Measurements from ENCODE around the gene MESD.
"Not testable (repeated sequence)": the region's sequence is repeated elsewhere in the genome, so short reads cannot be mapped to it uniquely, and the experiment has no call there.

Gene MESD

DNA sequence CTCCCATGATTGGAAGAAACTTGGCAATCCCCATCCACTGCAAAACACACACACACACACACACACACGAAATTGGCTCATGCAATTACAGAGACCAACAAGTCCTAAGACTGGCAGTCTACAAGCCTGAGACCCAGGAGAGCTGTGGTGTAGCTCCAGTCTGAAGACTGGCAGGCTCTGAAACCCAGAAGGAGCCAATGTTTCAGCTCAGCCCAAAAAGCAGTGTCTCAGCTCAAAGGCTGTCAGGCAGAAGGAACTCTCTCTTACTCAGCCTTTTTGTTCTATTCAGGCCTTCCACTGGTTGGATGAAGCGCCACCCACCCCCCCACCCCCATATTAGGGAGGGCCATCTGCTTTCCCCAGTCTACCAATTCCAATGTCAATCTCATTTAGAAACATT is 32.1 kb downstream of the MESD start:
- TF ChIP-seq TAF1 (IDR thresholded peaks at IDR 0.05; ENCODE audit: low read depth, low read length) (no peak), POLR2AphosphoS5 (IDR thresholded peaks at IDR 0.05; ENCODE audit: low read depth, low read length) (no peak), POLR2A (IDR thresholded peaks at IDR 0.05; ENCODE audit: low read depth, low read length) (no peak), PAX5 (IDR thresholded peaks at IDR 0.05; ENCODE audit: insufficient read depth, low read length, severe bottlenecking) (no peak), POU2F2 (IDR thresholded peaks at IDR 0.05; ENCODE audit: low read depth, low read length) (no peak), SPI1 (IDR thresholded peaks at IDR 0.05; ENCODE audit: low read depth, low read length) (no peak)
- DNase-seq (ENCODE audit: insufficient read length, low spot score) (no peak), FAIRE-seq (no peak)

DNA sequence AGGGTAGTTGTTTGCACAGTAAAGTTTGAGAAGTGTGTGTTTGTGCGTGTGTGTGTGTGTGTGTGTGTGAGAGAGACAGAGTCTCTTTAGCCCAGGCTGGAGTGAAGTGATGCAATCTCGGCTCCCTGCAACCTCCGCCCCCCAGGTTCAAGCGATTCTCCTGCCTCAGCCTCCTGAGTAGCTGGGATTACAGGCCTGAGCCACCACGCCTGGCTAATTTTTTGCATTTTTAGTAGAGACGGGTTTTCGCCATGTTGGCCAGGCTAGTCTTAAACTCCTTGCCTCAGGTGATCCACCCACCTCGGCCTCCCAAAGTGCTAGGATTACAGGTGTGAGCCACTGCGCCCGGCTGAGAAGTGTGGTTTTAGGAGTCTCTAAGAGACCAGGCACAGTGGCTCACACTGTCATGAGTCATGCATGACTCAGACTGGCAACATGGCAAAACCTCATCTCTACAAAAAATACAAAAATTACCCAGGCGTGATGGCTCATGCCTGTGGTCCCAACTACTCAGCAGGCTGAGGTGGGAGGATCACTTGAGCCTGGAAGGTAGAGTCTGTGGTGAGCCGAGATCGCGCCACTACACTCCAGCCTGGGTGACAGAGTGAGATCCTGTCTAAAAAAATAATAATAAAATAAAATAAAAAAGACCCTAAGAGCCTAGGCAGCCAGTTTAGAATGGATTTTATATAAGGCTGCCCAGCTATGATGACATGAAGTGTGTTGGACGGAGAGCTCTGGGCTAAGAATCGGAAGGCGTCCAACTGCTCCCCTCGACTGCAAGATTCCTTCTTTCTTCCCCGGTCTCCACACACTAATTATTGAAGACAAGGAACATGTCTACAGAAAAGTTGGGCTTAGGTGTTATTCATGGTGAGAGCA is 33.8 kb downstream of the MESD start:
- FAIRE-seq; DNase-seq (ENCODE audit: insufficient read length, low spot score): not testable (repeated sequence)

DNA sequence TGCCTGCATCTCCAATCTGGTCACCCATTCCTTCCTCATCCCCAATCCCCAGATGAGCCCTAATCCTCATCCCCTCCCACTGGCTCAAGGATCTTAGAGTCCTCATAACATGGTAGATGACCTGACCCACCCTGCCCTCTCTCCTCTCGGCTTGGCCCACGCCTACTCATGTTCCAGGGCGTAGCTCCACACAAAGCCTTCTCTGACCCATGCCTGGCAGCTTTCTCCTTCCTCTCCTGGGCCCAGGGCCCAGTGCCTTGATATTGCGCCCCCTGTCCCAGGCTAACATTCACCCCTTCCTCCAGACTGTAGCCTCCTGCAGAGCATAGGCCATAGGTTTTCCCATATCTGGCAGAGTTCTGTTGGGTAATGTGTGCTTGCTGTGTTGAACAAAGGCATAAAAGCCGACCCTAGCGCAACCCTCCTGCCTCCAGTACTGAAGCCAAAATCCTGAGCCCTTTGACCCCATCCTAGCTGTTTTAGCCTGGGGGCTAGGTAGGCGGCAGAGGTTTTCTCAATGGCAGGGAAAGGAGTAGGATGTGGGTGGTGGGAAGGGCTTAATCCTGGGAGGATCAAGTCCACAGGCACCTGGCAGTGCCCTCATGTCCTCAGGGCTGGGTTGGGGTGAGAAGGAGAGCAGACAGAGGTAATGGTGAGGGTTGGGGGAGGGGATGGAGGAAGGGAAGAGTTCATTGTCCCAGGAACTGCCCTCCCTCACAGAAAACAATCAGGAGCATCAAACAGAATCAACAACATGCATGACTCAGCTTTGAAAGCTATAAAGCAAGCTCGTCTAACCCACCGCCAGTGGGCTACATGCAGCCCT is 35.5 kb downstream of the MESD start:
- TF ChIP-seq TAF1 (IDR thresholded peaks at IDR 0.05; ENCODE audit: low read depth, low read length): no peak
- DNase-seq (ENCODE audit: insufficient read length, low spot score) (no peak), FAIRE-seq (no peak)

DNA sequence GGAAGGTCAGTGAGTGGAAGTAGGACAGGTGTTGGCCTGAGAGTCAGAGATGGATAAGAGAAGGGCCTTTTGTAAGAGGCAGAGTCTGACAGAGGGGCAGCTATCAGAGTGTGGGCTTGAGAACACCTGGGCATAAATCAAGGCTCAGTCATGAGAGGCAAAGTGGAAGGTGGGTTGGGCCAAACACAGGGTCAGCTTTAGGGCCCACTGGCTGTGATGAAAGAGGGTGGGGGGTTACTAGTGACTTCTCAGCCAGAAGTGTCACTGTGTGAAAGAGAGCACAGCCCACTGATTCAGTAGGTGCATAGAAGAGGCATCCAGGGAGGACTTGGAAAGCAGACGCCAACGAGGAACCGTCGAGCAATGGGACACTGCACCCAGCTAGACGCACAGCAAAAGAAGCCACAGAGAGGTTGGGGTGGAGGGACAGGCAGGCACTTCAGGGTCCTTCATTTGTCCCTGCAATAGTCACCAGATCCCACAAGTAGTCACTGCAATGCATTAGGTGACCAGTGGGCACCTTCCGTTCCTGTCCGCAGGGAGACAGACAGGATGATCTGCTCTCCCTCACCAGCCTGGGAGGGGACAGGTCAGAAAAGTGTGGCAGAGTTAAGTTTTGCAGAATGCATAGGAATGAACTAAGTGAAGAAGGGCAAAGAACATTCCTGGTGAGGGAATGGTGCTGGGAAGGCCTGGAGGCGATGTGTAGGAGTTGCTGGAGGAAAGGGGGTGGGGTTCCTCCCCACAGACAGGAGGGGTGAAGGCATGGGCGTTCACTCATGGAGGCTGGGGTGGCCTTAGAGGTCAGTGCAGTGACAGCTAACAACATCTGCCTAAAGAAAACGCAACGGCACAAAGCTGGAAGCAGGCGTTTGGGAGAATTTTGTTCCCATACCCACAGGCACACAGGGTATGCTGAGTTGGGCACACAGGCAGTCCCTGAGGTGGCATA is 36.3 kb downstream of the MESD start:
- FAIRE-seq: no peak
- no peak for DNase-seq (ENCODE audit: insufficient read length, low spot score)
- TF ChIP-seq PAX5 (IDR thresholded peaks at IDR 0.05; ENCODE audit: insufficient read depth, low read length, severe bottlenecking) (no peak), SPI1 (IDR thresholded peaks at IDR 0.05; ENCODE audit: low read depth, low read length) (no peak), TAF1 (IDR thresholded peaks at IDR 0.05; ENCODE audit: low read depth, low read length) (no peak), POLR2AphosphoS5 (IDR thresholded peaks at IDR 0.05; ENCODE audit: low read depth, low read length) (no peak), POU2F2 (IDR thresholded peaks at IDR 0.05; ENCODE audit: low read depth, low read length) (no peak), POLR2A (IDR thresholded peaks at IDR 0.05; ENCODE audit: low read depth, low read length) (no peak)

DNA sequence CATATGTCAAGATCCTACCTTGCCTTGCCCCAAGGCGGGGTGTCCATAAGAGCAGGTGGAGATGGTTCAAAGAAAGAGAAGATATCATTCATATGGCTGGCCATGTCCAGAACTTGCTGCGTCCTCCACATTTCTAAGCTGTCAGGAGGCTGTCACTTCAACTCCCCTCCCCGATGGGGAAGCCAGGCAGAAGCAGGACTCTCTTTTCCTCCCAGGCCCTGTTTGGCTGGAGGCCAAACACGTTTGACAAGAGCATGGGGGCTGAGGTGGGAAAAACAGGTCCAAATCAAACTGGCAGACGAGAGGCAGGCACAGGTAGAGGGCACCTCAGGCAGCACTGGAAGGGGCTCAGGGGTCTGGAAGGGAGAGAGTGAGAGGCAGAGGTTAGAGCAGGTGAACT is 37.7 kb downstream of the MESD start:
- FAIRE-seq (no peak), DNase-seq (ENCODE audit: insufficient read length, low spot score) (no peak)
- TF ChIP-seq PAX5 (IDR thresholded peaks at IDR 0.05; ENCODE audit: insufficient read depth, low read length, severe bottlenecking): no peak
- TF ChIP-seq POLR2AphosphoS5 (IDR thresholded peaks at IDR 0.05; ENCODE audit: low read depth, low read length): no peak
- TF ChIP-seq SPI1 (IDR thresholded peaks at IDR 0.05; ENCODE audit: low read depth, low read length): no peak
- no peak for TF ChIP-seq TAF1 (IDR thresholded peaks at IDR 0.05; ENCODE audit: low read depth, low read length)
- TF ChIP-seq POU2F2 (IDR thresholded peaks at IDR 0.05; ENCODE audit: low read depth, low read length): no peak

DNA sequence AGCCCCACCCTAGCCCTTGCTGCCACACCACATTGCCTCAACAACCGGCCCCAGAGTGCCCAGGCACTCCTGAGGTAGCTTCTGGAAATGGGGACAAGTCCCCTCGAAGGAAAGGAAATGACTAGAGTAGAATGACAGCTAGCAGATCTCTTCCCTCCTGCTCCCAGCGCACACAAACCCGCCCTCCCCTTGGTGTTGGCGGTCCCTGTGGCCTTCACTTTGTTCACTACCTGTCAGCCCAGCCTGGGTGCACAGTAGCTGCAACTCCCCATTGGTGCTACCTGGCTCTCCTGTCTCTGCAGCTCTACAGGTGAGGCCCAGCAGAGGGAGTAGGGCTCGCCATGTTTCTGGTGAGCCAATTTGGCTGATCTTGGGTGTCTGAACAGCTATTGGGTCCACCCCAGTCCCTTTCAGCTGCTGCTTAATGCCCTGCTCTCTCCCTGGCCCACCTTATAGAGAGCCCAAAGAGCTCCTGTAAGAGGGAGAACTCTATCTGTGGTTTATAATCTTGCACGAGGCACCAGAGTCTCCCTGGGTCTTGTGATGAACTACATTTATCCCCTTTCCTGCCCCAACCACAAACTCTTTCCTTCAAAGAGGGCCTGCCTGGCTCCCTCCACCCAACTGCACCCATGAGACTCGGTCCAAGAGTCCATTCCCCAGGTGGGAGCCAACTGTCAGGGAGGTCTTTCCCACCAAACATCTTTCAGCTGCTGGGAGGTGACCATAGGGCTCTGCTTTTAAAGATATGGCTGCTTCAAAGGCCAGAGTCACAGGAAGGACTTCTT is 39.1 kb downstream of the MESD start:
- no peak for FAIRE-seq
- DNase-seq (ENCODE audit: insufficient read length, low spot score): no peak
- TF ChIP-seq PAX5 (IDR thresholded peaks at IDR 0.05; ENCODE audit: insufficient read depth, low read length, severe bottlenecking): no peak
- no peak for TF ChIP-seq TAF1 (IDR thresholded peaks at IDR 0.05; ENCODE audit: low read depth, low read length)
- no peak for TF ChIP-seq POLR2A (IDR thresholded peaks at IDR 0.05; ENCODE audit: low read depth, low read length)
- no peak for TF ChIP-seq POLR2AphosphoS5 (IDR thresholded peaks at IDR 0.05; ENCODE audit: low read depth, low read length)
- TF ChIP-seq POU2F2 (IDR thresholded peaks at IDR 0.05; ENCODE audit: low read depth, low read length): no peak
- no peak for TF ChIP-seq SPI1 (IDR thresholded peaks at IDR 0.05; ENCODE audit: low read depth, low read length)

DNA sequence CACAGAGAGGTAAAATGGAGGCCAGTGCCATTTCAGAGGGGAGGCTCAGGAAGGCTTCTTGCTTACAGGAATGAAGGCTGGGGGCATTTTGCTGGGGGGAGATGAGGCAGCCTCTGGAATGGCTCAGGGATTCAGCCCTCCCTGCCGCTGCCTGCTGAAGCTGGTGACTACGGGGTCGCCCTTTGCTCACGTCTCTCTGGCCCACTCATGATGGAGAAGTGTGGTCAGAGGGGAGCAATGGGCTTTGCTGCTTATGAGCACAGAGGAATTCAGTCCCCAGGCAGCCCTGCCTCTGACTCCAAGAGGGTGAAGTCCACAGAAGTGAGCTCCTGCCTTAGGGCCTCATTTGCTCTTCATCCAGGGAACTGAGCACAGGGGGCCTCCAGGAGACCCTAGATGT is 39.9 kb downstream of the MESD start:
- no peak for FAIRE-seq
- DNase-seq (ENCODE audit: insufficient read length, low spot score): no peak
- TF ChIP-seq POLR2A (IDR thresholded peaks at IDR 0.05; ENCODE audit: low read depth, low read length): no peak
- no peak for TF ChIP-seq PAX5 (IDR thresholded peaks at IDR 0.05; ENCODE audit: insufficient read depth, low read length, severe bottlenecking)
- TF ChIP-seq SPI1 (IDR thresholded peaks at IDR 0.05; ENCODE audit: low read depth, low read length): no peak
- TF ChIP-seq TAF1 (IDR thresholded peaks at IDR 0.05; ENCODE audit: low read depth, low read length): no peak
- TF ChIP-seq POLR2AphosphoS5 (IDR thresholded peaks at IDR 0.05; ENCODE audit: low read depth, low read length): no peak
- no peak for TF ChIP-seq POU2F2 (IDR thresholded peaks at IDR 0.05; ENCODE audit: low read depth, low read length)

DNA sequence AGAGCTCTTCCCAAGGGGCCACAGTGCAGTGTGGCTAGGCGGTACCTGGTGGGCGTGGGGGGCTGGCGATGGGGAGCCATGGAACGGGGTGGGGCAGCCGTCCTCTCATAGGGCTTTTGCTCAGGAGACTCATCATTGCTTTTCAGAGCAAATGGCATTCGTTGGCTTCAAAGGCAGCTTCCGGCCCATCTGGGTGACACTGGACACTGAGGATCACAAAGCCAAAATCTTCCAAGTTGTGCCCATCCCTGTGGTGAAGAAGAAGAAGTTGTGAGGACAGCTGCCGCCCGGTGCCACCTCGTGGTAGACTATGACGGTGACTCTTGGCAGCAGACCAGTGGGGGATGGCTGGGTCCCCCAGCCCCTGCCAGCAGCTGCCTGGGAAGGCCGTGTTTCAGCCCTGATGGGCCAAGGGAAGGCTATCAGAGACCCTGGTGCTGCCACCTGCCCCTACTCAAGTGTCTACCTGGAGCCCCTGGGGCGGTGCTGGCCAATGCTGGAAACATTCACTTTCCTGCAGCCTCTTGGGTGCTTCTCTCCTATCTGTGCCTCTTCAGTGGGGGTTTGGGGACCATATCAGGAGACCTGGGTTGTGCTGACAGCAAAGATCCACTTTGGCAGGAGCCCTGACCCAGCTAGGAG is 40.8 kb downstream of the MESD start:
- DNase-seq (ENCODE audit: insufficient read length, low spot score) (no peak), FAIRE-seq (no peak)
- TF ChIP-seq PAX5 (IDR thresholded peaks at IDR 0.05; ENCODE audit: insufficient read depth, low read length, severe bottlenecking): no peak
- TF ChIP-seq SPI1 (IDR thresholded peaks at IDR 0.05; ENCODE audit: low read depth, low read length): no peak

All from GM12891 (cell line).